ENCODE results near the gene RASAL2.

Gene RASAL2

GRCh38 chr1:178093951-178094738 lies at the start of gene RASAL2:
Gene RASAL2, plus strand, starts transcription at chr1:178094104. Its CDS starts 389 bp downstream, at chr1:178094493.
- DNase-seq (ENCODE audit: low read depth in 3 of 3), result no peak

- DNase-seq (ENCODE audit: low read depth in 3 of 3), result no peak
These were observed 47.2 kb upstream of the RASAL2 start for GRCh38 chr1:178046591-178047270.

- DNase-seq (ENCODE audit: low read depth in 3 of 3), result no peak
These were observed 46.4 kb upstream of the RASAL2 start for GRCh38 chr1:178047403-178048093.

- no peak for DNase-seq (ENCODE audit: low read depth in 3 of 3)
These were observed 45.5 kb upstream of the RASAL2 start for GRCh38 chr1:178048426-178048825.

GRCh38 chr1:178048883-178049282 lies 45.0 kb upstream of the RASAL2 start:
- DNase-seq (ENCODE audit: low read depth in 3 of 3), result no peak

- DNase-seq (ENCODE audit: low read depth in 3 of 3), result no peak
These were observed 43.8 kb upstream of the RASAL2 start for GRCh38 chr1:178050084-178050483.

GRCh38 chr1:178051071-178051470 lies 42.8 kb upstream of the RASAL2 start:
- DNase-seq (ENCODE audit: low read depth in 3 of 3), result no peak

- DNase-seq (ENCODE audit: low read depth in 3 of 3), result no peak
These were observed 41.0 kb upstream of the RASAL2 start for GRCh38 chr1:178052650-178053461.

- no peak for DNase-seq (ENCODE audit: low read depth in 3 of 3)
These were observed 38.8 kb upstream of the RASAL2 start for GRCh38 chr1:178055093-178055492.

- no peak for DNase-seq (ENCODE audit: low read depth in 3 of 3)
These were observed 38.0 kb upstream of the RASAL2 start for GRCh38 chr1:178055779-178056471.

GRCh38 chr1:178057141-178057765 lies 36.7 kb upstream of the RASAL2 start:
- DNase-seq (ENCODE audit: low read depth in 3 of 3), result no peak

GRCh38 chr1:178057912-178058534 lies 35.9 kb upstream of the RASAL2 start:
- DNase-seq (ENCODE audit: low read depth in 3 of 3), result no peak

GRCh38 chr1:178060789-178061556 lies 32.9 kb upstream of the RASAL2 start:
- no peak for DNase-seq (ENCODE audit: low read depth in 3 of 3)

GRCh38 chr1:178061620-178062019 lies 32.3 kb upstream of the RASAL2 start:
- DNase-seq (ENCODE audit: low read depth in 3 of 3), result no peak

GRCh38 chr1:178064191-178064821 lies 29.6 kb upstream of the RASAL2 start:
- DNase-seq (ENCODE audit: low read depth in 3 of 3), result no peak

- no peak for DNase-seq (ENCODE audit: low read depth in 3 of 3)
These were observed 28.7 kb upstream of the RASAL2 start for GRCh38 chr1:178065250-178065649.

GRCh38 chr1:178066296-178066907 lies 27.5 kb upstream of the RASAL2 start:
- no peak for DNase-seq (ENCODE audit: low read depth in 3 of 3)

GRCh38 chr1:178066908-178067614 lies 26.8 kb upstream of the RASAL2 start:
- no peak for DNase-seq (ENCODE audit: low read depth in 3 of 3)

Data from stimulated activated CD4-positive, alpha-beta T cell treated with anti-CD3 and anti-CD28 coated beads, TNF-alpha, amount 100 ng/mL, for 24 hours (primary cell).